Stimulated activated naive CD4-positive, alpha-beta T cell treated with Interleukin-2 at 50 U/mL for 16 hours (primary cell): ENCODE measurements around the gene TMEM154.

Experiments used
- DNase-seq: peaks from one replicate; lab custom pipeline; 2025; lab: John Stamatoyannopoulos, UW

Gene TMEM154

GRCh38 chr4:152679414-152680281 is at the start of gene TMEM154:
Gene TMEM154, minus strand, starts transcription at chr4:152679997. Its CDS starts 64 bp downstream, at chr4:152679933.
- DNase-seq, result peak; percentile 43

- no peak for DNase-seq
These were observed 49.7 kb upstream of the TMEM154 start for GRCh38 chr4:152729466-152729865.

- DNase-seq, result no peak
These were observed 48.5 kb upstream of the TMEM154 start for GRCh38 chr4:152728343-152728742.

- no peak for DNase-seq
These were observed 48.0 kb upstream of the TMEM154 start for GRCh38 chr4:152727784-152728183.

- DNase-seq, result no peak
These were observed 44.7 kb upstream of the TMEM154 start for GRCh38 chr4:152724494-152724893.

- no peak for DNase-seq
These were observed 43.4 kb upstream of the TMEM154 start for GRCh38 chr4:152723236-152723635.

GRCh38 chr4:152719801-152720556 is 40.2 kb upstream of the TMEM154 start:
- DNase-seq, result no peak

- DNase-seq, result no peak
These were observed 39.5 kb upstream of the TMEM154 start for GRCh38 chr4:152719291-152719690.

- DNase-seq, result no peak
These were observed 35.3 kb upstream of the TMEM154 start for GRCh38 chr4:152715076-152715475.

- DNase-seq, result no peak
These were observed 34.3 kb upstream of the TMEM154 start for GRCh38 chr4:152713951-152714705.

- no peak for DNase-seq
These were observed 30.1 kb upstream of the TMEM154 start for GRCh38 chr4:152709675-152710438.

GRCh38 chr4:152708796-152709195 is 29.0 kb upstream of the TMEM154 start:
- DNase-seq, result no peak

GRCh38 chr4:152708361-152708760 is 28.6 kb upstream of the TMEM154 start:
- DNase-seq, result no peak

- no peak for DNase-seq
These were observed 27.8 kb upstream of the TMEM154 start for GRCh38 chr4:152707632-152708031.

- no peak for DNase-seq
These were observed 26.1 kb upstream of the TMEM154 start for GRCh38 chr4:152705903-152706302.

GRCh38 chr4:152704788-152705187 is 25.0 kb upstream of the TMEM154 start:
- DNase-seq, result no peak

- no peak for DNase-seq
These were observed 20.4 kb upstream of the TMEM154 start for GRCh38 chr4:152700151-152700550.

- no peak for DNase-seq
These were observed 19.5 kb upstream of the TMEM154 start for GRCh38 chr4:152699313-152699712.

GRCh38 chr4:152698089-152698499 is 18.3 kb upstream of the TMEM154 start:
- DNase-seq, result no peak

- no peak for DNase-seq
These were observed 17.7 kb upstream of the TMEM154 start for GRCh38 chr4:152697284-152698088.

- DNase-seq, result peak; percentile 66
These were observed 17.0 kb upstream of the TMEM154 start for GRCh38 chr4:152696764-152697261.
